Inferior parietal cortex (tissue), 1 donor: Measurements from ENCODE around the gene CSKMT.
"Not testable (repeated sequence)": the region's sequence is repeated elsewhere in the genome, so short reads cannot be mapped to it uniquely, and the experiment has no call there.

Source experiments
- DNase-seq: peaks from one replicate; pipeline ENCODE4 v3.0.0-alpha.2; 2016; ENCODE audit errors: extremely low spot score

The CSKMT gene, protein sequence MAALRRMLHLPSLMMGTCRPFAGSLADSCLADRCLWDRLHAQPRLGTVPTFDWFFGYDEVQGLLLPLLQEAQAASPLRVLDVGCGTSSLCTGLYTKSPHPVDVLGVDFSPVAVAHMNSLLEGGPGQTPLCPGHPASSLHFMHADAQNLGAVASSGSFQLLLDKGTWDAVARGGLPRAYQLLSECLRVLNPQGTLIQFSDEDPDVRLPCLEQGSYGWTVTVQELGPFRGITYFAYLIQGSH

GRCh38 chr11:62665075-62665598, at the start of gene CSKMT, which contains the start of gene C11orf98:
Gene CSKMT (plus strand): TSS chr11:62665312. CDS start chr11:62665880, 568 bp downstream.
Gene C11orf98 (minus strand): TSS chr11:62665210. CDS start chr11:62665169, 41 bp downstream.
- DNase-seq = peak; percentile 97

DNA sequence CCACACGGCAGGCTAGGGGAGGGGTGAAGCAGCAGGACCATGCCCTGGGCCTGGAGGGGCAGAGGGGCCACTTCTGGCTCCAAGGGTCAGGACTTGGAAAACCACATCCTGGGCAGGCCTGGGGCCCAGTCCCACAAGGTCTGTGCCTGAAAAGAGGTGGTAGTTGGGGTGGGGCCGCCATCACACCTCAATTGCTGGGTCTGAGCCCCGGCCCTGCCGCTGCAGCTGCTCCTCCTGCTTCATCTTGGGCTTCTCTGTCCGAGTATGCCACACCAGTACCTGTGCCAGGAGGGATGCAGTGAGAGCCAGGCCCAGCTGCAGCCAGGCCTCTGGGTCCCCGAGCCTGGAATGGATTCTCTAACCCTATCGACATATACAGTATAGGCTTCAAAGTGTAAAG, 49.6 kb upstream of the CSKMT start:
- no peak for DNase-seq

DNA sequence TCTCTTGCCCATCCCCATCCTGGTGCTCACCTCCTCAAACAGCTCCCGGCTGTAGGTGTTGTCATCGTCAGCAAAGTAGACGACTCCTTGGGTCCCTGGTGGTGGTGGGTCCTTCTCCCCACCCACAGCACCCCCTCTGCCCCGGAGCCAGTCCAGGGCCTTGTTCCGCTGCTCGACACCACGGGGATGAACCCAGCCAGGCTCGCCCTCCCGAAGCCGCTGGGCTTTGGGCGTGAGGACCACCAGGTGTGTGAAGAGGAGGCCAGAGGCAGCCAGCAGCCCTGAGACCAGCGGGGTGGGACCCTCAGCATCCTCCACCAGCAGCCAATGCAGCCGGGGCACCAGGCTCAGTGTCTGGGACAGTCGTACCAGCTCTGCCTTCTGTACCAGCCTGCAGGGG, 48.2 kb upstream of the CSKMT start:
- DNase-seq = not testable (repeated sequence)

DNA sequence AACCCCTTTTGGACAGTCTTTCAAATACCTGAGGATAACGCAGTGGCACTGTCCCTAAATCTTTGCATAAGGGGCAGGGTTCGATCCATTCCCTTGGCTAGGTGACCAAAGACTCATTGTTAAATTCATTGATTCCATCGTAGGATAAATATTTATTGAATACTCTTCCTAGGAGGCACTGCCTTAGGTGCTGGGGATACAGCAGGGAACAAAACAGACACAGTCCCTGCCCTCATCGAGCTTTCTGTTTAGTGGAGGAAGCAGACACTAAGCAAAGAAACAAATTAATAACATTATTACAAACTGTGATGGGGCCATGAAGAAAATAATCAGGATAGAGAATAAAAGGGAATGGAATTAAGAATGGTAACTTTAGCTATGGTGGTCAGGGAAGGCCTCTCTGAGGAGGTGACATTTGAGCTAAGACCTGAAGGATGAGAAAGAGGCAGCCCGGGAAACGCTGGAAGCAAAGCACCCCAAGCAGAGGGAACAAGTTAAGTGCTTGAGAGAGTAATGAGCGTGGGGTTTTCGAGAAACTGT, 44.0 kb upstream of the CSKMT start:
- DNase-seq = no peak

GRCh38 chr11:62621567-62622470, 43.3 kb upstream of the CSKMT start, which contains the start of gene B3GAT3:
Gene B3GAT3 (minus strand): TSS chr11:62621986. CDS start chr11:62621947, 39 bp downstream.
- DNase-seq = peak; percentile 97

DNA sequence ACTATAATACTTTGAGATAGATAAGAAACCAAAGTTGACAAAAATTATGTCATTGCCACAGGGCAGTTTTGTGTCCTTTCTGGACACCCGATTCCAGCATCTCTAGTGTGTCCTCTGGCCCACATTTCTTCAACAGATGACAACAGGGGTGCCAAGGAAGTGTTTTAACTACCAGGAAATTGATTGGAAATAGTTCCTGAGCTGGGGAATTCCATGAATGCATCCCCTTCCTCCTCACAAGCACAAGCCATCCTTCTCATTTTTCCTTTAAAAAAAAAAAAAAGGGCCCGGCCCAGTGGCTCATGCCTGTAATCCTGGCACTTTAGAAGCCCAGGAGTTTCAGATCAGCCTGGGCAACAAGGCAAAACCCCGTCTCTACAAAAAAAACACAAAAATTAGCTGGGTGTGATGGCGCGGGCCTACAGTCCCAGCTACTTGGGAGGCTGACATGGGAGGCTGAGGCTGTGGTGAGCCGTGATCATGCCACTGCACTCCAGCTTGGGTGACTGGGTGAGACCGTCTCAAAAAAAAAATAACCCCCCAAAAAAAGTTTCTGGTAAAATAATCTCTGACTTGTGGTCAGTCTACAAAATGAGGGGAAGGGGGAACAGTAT, 42.5 kb upstream of the CSKMT start:
- DNase-seq = no peak

DNA sequence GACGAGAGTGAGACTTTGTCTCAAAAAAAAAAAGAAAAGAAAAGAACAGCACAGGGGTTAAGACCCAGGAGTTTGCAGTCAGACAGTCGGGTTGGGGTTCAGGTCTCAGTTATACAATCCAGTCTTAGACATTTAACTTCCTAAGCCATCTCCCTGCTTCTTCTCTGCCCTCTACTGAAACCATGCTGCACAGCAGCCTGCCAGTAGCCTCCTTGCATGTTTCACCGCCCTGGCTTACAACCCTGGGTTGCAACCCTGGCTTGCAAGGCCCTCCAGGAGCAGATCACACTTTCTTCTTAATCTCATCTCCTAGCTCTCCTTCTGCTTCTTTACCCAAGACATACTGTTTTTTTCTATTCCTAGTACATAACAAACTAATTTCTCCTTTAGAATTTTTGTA, 37.4 kb upstream of the CSKMT start:
- DNase-seq = no peak

GRCh38 chr11:62632492-62632891, 32.6 kb upstream of the CSKMT start:
- no peak for DNase-seq

- DNase-seq = no peak
Measured at GRCh38 chr11:62644220-62644619, 20.9 kb upstream of the CSKMT start.

GRCh38 chr11:62645671-62645945, 19.5 kb upstream of the CSKMT start:
- no peak for DNase-seq

GRCh38 chr11:62645946-62646824, 18.9 kb upstream of the CSKMT start, which contains the start of gene GANAB:
Gene GANAB (minus strand): TSS chr11:62646613. CDS start chr11:62646599, 14 bp downstream.
- DNase-seq = peak; percentile 97

DNA sequence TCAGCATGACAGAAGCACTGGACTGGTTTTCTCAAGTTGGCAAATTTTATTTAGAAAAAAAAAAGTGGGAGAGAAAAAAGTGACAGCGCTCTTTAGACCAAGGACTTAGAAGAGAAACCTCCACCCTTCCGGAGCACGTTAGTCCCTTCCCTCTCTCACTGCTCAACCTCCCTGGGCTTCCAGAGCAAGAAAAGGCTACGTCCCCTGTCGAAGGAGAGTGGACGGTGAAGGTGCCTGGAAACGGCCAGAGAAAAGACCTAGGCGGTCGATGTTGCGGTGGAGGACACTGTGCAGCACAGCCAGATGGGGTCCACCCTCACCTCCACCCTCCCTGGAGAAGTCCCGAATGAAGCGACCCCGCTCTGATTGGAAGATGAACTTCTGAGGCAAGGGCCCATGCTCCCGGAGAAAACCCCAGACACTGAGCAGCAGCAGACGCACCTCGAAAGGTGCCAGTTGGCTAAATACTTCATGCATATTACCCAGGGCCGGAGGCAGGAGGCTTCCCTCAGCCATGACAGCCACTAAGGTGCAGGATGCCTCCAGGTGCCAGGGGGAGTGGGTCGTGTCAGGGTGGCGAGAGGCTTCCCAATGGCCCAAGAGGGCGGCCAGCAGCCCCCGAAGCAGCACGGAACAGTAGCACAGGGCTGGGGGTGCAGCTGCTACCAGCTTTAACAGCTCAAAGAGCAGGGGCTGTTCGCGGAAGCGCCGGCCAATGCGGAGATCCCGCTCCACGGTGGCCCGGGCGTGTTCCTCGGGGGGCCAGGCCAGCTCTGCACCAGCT, 18.1 kb upstream of the CSKMT start:
- DNase-seq = no peak

DNA sequence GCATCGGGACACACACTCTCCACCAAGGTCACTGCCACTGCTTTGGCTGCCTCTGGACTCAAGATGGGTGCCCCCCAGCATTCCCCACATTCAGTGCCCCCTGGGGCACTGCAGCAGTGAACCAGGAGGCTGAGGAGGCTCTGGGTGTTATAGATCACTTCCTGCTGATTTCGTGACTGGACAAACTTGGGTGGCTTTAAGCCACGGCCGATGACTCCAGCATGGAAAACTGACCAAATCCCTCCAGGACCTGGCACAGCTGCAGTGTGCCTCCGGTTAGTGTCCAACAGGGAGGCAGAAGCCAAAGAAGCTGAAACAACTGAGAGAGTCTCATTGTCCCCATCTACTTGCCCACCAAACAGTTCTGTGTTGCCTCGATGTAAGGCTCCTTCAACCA, 17.5 kb upstream of the CSKMT start:
- DNase-seq = no peak

GRCh38 chr11:62648185-62648966, 16.7 kb upstream of the CSKMT start:
- DNase-seq = no peak

DNA sequence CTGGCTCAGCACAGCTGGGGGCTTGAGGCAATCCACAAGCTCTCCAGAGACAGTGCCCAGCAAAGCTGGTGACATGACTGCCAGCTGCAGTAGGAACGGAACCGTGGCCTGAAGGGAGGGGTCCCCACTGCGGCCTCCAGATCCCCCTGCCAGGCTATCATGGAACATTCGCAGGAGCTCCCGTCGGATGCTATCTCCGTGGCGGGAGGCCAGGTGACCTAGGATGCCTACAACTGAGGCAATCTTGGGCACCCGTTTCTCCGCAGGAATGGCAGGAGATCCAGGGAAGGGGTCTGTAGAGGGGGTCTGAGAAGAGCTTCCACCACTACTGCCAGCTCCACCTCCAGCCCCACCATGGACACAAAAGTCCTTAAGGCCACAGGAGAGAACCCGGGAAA, 16.1 kb upstream of the CSKMT start:
- no peak for DNase-seq

DNA sequence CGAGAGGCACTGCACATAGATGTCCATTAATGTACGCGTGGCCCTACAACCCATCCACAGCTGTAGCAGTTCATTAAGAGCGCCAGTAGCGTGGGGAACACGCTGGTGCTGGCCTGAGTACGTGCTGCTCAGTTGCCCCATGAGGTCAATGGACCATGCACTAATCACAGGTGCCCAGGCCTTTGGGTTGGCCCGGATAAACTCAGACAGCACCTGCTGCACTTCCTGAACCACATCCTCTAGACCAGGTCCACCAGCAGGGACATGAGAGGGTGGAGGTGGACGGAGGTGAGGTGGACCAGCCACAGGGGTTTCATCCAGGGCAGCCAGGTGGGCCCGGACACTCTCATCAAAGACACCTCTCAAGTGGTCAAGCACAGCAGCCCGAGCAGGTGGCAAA, 15.6 kb upstream of the CSKMT start:
- DNase-seq = no peak

GRCh38 chr11:62650283-62650682, 14.8 kb upstream of the CSKMT start:
- DNase-seq = not testable (repeated sequence)

- no peak for DNase-seq
Measured at GRCh38 chr11:62652161-62653006, 12.7 kb upstream of the CSKMT start.
